IMR-90 (cell line): Measurements from ENCODE around the gene SCFD2. TPM values are rescaled to one million over a fixed set of nuclear protein-coding genes. Genes with fewer than 3 reads are reported as not detected.

Source experiments
- ATAC-seq: fragments of 200-7000 bp; cut with Tn5 transposase; 2 replicates; pipeline ENCODE4 v1.9.1; 2020; ENCODE audit warnings: low read depth, mild to moderate bottlenecking, moderate library complexity
- BruUV-seq: library from RNA; stranded (reverse); fragments of 400-500 nt; replicated peaks from 2 replicates; lab custom pipeline; 2021; lab: Mats Ljungman, UMichigan
- CTCF ChIA-PET: fragments of 300-600 bp; formaldehyde crosslinking; extraction: SDS; loops from one replicate; lab custom pipeline; 2021; ENCODE audit warnings: antibody characterized with exemption; lab: Yijun Ruan, JAX
- POLR2A ChIA-PET: fragments of 300-600 bp; sonication (Branson Sonifier 250); formaldehyde crosslinking; loops from one replicate; lab custom pipeline; 2022; ENCODE audit warnings: antibody characterized with exemption; ENCODE audit not compliant: unreplicated experiment; lab: Charles Lee
- DNase-seq: peaks from one replicate; pipeline ENCODE4 v3.0.0; 2013
- H2AFZ ChIP-seq: replicated peaks from 2 replicates; pipeline ENCODE3; 2013; ENCODE audit warnings: low read length, mild to moderate bottlenecking; ENCODE audit not compliant: poor library complexity
- H2AK5ac ChIP-seq: 2 replicates; pipeline ENCODE4 v1.6.1; 2013; ENCODE audit warnings: low read depth, low read length, inconsistent platforms
- H2AK9ac ChIP-seq: replicated peaks from 2 replicates; pipeline ENCODE3; 2013; ENCODE audit warnings: mild to moderate bottlenecking, low read depth, low read length, moderate library complexity; ENCODE audit not compliant: poor library complexity
- H2BK120ac ChIP-seq: 2 replicates; pipeline ENCODE4 v1.6.1; 2013; ENCODE audit warnings: low read depth, low read length, inconsistent platforms
- H2BK15ac ChIP-seq: 3 replicates; pipeline ENCODE4 v1.6.1; 2013; ENCODE audit warnings: low read depth, low read length, inconsistent platforms
- H2BK20ac ChIP-seq: 2 replicates; pipeline ENCODE4 v1.6.1; 2013; ENCODE audit warnings: low read depth, mild to moderate bottlenecking, inconsistent platforms, low read length, moderate library complexity
- H2BK5ac ChIP-seq: 2 replicates; pipeline ENCODE4 v1.6.1; 2013; ENCODE audit warnings: mild to moderate bottlenecking, low read depth, low read length, inconsistent platforms; ENCODE audit not compliant: poor library complexity, severe bottlenecking
- H3K14ac ChIP-seq: replicated peaks from 2 replicates; pipeline ENCODE4 v1.6.1; 2013; ENCODE audit warnings: low read depth, low read length, inconsistent platforms
- H3K18ac ChIP-seq: 2 replicates; pipeline ENCODE4 v1.6.1; 2013; ENCODE audit warnings: low read depth, low read length, control low read depth
- H3K23ac ChIP-seq: 2 replicates; pipeline ENCODE4 v1.6.1; 2013; ENCODE audit warnings: low read depth, low read length, inconsistent platforms
- H3K27ac ChIP-seq: 2 replicates; pipeline ENCODE4 v1.5.1; 2013; ENCODE audit warnings: mild to moderate bottlenecking, control low read depth, low read length; ENCODE audit not compliant: insufficient read depth
- H3K27me3 ChIP-seq: 2 replicates; pipeline ENCODE4 v1.6.1; 2013; ENCODE audit warnings: low read length; ENCODE audit not compliant: control insufficient read depth, insufficient read depth
- H3K36me3 ChIP-seq: 2 replicates; pipeline ENCODE4 v1.6.1; 2013; ENCODE audit warnings: low read length, mixed read lengths; ENCODE audit not compliant: control insufficient read depth, insufficient read depth
- H3K4ac ChIP-seq: 2 replicates; pipeline ENCODE4 v1.6.1; 2013; ENCODE audit warnings: low read depth, low read length, inconsistent platforms
- H3K4me1 ChIP-seq: 2 replicates; pipeline ENCODE4 v1.6.1; 2013; ENCODE audit warnings: low read length, mixed read lengths; ENCODE audit not compliant: control insufficient read depth, insufficient read depth
- H3K4me2 ChIP-seq: 2 replicates; pipeline ENCODE4 v1.6.1; 2013; ENCODE audit warnings: low read depth, mild to moderate bottlenecking, control low read depth, low read length, moderate library complexity
- H3K4me3 ChIP-seq: 2 replicates; pipeline ENCODE4 v1.5.1; 2013; ENCODE audit warnings: low read depth, mild to moderate bottlenecking, control low read depth, low read length, moderate library complexity; ENCODE audit not compliant: insufficient read depth
- H3K56ac ChIP-seq: 2 replicates; pipeline ENCODE4 v1.6.1; 2013; ENCODE audit warnings: low read length, inconsistent platforms; ENCODE audit not compliant: insufficient read depth; ENCODE audit errors: extremely low read depth
- H3K79me1 ChIP-seq, 2 experiments: 2 replicates each; pipeline ENCODE4 v1.6.1; 2013; ENCODE audit warnings: low read length in 2 of 2, inconsistent platforms in 1 of 2, low read depth in 1 of 2
- H3K9ac ChIP-seq: 2 replicates; pipeline ENCODE4 v1.6.1; 2013; ENCODE audit warnings: low read depth, low read length, control low read depth
- H3K9me1 ChIP-seq: 2 replicates; pipeline ENCODE4 v1.6.1; 2013; ENCODE audit warnings: low read length, inconsistent platforms; ENCODE audit not compliant: insufficient read depth
- H3K9me3 ChIP-seq: 2 replicates; pipeline ENCODE4 v1.6.1; 2013; ENCODE audit warnings: low read length; ENCODE audit not compliant: control insufficient read depth, insufficient read depth
- H4K20me1 ChIP-seq: 2 replicates; pipeline ENCODE4 v1.6.1; 2013; ENCODE audit warnings: low read length, inconsistent platforms; ENCODE audit not compliant: insufficient read depth
- H4K5ac ChIP-seq: 2 replicates; pipeline ENCODE4 v1.6.1; 2013; ENCODE audit warnings: mild to moderate bottlenecking, low read depth, low read length, control low read depth
- H4K8ac ChIP-seq, 2 experiments: 2 replicates each; pipeline ENCODE4 v1.6.1; 2013; ENCODE audit warnings: low read depth in 2 of 2, low read length in 2 of 2, control low read depth in 1 of 2, inconsistent platforms in 1 of 2
- H4K91ac ChIP-seq: 2 replicates; pipeline ENCODE4 v1.6.1; 2013; ENCODE audit warnings: low read depth, low read length, inconsistent platforms; ENCODE audit not compliant: insufficient read depth
- MAZ ChIP-seq: IDR thresholded peaks from 2 replicates; pipeline ENCODE4 v1.6.1; 2012; ENCODE audit warnings: low read depth, mild to moderate bottlenecking, low read length, improper control_type of control experiment, moderate library complexity, borderline replicate concordance
- NFE2L2 ChIP-seq: fragments of 150-350 bp; IDR thresholded peaks from 2 replicates; pipeline ENCODE4 v1.6.1; 2016; ENCODE audit warnings: low read depth, mild to moderate bottlenecking, low read length
- POLR2A ChIP-seq: IDR thresholded peaks from 2 replicates; pipeline ENCODE4 v1.6.1; 2012; ENCODE audit warnings: mild to moderate bottlenecking, low read depth, low read length
- RCOR1 ChIP-seq: IDR thresholded peaks from 2 replicates; pipeline ENCODE4 v1.6.1; 2012; ENCODE audit warnings: mild to moderate bottlenecking, low read length, improper control_type of control experiment; ENCODE audit not compliant: insufficient replicate concordance
- SMC3 ChIP-seq: fragments of 150-350 bp; IDR thresholded peaks from 2 replicates; pipeline ENCODE4 v1.6.1; 2016; ENCODE audit warnings: low read depth, mild to moderate bottlenecking, antibody characterized with exemption, low read length, moderate library complexity
- WGBS, 2 experiments: methylation state at CpG; one replicate each; pipeline versions ENCODE4 v1.1.5 to v1.1.7; 2013; ENCODE audit warnings: missing lambda C conversion rate in 2 of 2; ENCODE audit not compliant: insufficient read length in 1 of 2; ENCODE audit errors: extremely low coverage in 2 of 2; 5-methylcytosine and 5-hydroxymethylcytosine counted together
- dilution Hi-C: fragments of 300-500 bp; cut with HindIII; formaldehyde crosslinking; loops from one replicate; pipeline ENCODE4 v1.14.3; 2018; ENCODE audit warnings: low sequenced_read_pairs; ENCODE audit not compliant: unreplicated experiment
- in situ Hi-C: fragments of 300-500 bp; cut with MboI; formaldehyde crosslinking; loops from 3 replicates; pipeline ENCODE4 v1.14.3; 2019; ENCODE audit warnings: low sequenced_read_pairs, inconsistent platforms, mixed read lengths
- intact Hi-C: fragments of 100-400 bp; cut with micrococcal nuclease; formaldehyde crosslinking; loops from 2 replicates; pipeline ENCODE4 v1.10.0; 2022
- polyA plus RNA-seq, 3 experiments: library from polyadenylated mRNA; depleted of rRNA; stranded (reverse); fragments of >200 nt; gene quantifications; 2 replicates each; pipeline ENCODE4 v1.2.3, GENCODE V29; 2012; ENCODE audit warnings: low replicate concordance in 1 of 3
- total RNA-seq: library from RNA; depleted of rRNA; stranded (reverse); fragments of >200 nt; gene quantifications from 2 replicates; pipeline ENCODE4 v1.2.3, GENCODE V29; 2012

Gene SCFD2
- total and polyA plus RNA-seq, 2 of the 4 experiments (the other 2 are of a cell fraction), result 18.9 to 62.4 TPM

GRCh38 chr4:52850406-52851124 lies 515.3 kb downstream of the SCFD2 start:
- H2BK20ac ChIP-seq, result no peak overlapping the region
- H2BK5ac ChIP-seq, result no peak overlapping the region
- H3K4me2 ChIP-seq, result no peak overlapping the region
- H3K4me1 ChIP-seq, result peaks cover 2% of the 10 kb centered on the region; the same call in 1 of the 2 replicates
- no peak overlapping the region for H3K4ac ChIP-seq
- no peak overlapping the region for H3K14ac ChIP-seq
- H4K8ac ChIP-seq, result no peak overlapping the region
- no peak overlapping the region for H2AK5ac ChIP-seq
- no peak overlapping the region for H2BK120ac ChIP-seq
- no peak overlapping the region for H3K27ac ChIP-seq
- no TSS peak for BruUV-seq
- no peak overlapping the region for H3K23ac ChIP-seq
- TF ChIP-seq NFE2L2 (no peak), SMC3 (no peak), MAZ (no peak), POLR2A (no peak), RCOR1 (no peak)
- H4K91ac ChIP-seq, result no peak overlapping the region
- no peak overlapping the region for H2AK9ac ChIP-seq
- H3K27me3 ChIP-seq, result no peaks in the 10 kb centered on the region
- no peaks in the 10 kb centered on the region for H3K9me3 ChIP-seq
- peaks cover 17% of the 10 kb centered on the region for H3K9me1 ChIP-seq
- no peak overlapping the region for H4K5ac ChIP-seq
- H3K56ac ChIP-seq, result no peak overlapping the region
- in situ Hi-C loops, result no loop called here
- dilution Hi-C loops, result no loop called here
- CTCF ChIA-PET, result no interaction called here
- no peak overlapping the region for H3K18ac ChIP-seq
- intact Hi-C loops, result no loop called here
- H4K20me1 ChIP-seq, result no peaks in the 10 kb centered on the region
- H2BK15ac ChIP-seq, result no peak overlapping the region
- no peak for ATAC-seq
- H3K79me1 ChIP-seq, result no peaks in the 10 kb centered on the region
- DNase-seq, result no peak
- POLR2A ChIA-PET, result no interaction called here
- no peaks in the 10 kb centered on the region for H3K36me3 ChIP-seq
- H3K9ac ChIP-seq, result no peak overlapping the region
- H2AFZ ChIP-seq, result no peak overlapping the region
- no peak overlapping the region for H3K4me3 ChIP-seq
- WGBS, 2 experiments, result no CpG with 5 or more reads among the region's 3 CpGs
